ENCODE data around the gene SMC5.

DNA sequence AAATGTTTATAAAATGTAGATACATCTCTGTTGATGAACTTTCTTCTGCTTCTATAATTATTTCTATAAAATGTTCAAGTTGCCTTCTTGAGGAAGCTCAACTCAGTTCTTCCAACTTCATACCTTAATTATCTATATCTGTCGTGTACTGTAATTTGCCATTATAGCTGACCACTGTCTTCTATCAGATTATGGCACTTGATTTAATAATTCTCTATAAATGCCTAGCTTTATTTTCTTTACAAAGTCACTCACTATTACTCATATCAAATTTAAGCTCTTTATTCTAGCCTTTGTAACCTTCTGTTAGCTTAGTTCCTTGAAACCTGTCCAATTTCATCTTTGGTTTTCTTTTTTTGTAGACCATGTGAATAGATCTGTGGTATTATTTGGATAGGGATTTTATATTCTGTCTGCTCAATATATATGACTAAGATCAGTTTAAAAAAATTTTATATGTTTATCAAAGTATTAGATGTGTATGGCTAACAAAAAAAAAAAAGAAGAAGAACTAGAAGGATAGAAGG lies 39.5 kb downstream of the SMC5 start:
- TF ChIP-seq, protein P1, sequence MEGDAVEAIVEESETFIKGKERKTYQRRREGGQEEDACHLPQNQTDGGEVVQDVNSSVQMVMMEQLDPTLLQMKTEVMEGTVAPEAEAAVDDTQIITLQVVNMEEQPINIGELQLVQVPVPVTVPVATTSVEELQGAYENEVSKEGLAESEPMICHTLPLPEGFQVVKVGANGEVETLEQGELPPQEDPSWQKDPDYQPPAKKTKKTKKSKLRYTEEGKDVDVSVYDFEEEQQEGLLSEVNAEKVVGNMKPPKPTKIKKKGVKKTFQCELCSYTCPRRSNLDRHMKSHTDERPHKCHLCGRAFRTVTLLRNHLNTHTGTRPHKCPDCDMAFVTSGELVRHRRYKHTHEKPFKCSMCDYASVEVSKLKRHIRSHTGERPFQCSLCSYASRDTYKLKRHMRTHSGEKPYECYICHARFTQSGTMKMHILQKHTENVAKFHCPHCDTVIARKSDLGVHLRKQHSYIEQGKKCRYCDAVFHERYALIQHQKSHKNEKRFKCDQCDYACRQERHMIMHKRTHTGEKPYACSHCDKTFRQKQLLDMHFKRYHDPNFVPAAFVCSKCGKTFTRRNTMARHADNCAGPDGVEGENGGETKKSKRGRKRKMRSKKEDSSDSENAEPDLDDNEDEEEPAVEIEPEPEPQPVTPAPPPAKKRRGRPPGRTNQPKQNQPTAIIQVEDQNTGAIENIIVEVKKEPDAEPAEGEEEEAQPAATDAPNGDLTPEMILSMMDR (conservative IDR thresholded peaks at IDR 0.05; ENCODE audit: low read length): no peak
- no peak for TF ChIP-seq EZH2phosphoT487 (IDR thresholded peaks at IDR 0.05; ENCODE audit: borderline replicate concordance)

Data from Loucy (cell line).